Lung (tissue), 12 donors: ENCODE data around the gene MKRN2OS. TPM values are rescaled to one million over a fixed set of nuclear protein-coding genes. Genes with fewer than 3 reads are reported as not detected.

Experiments
- ATAC-seq: fragments of 200-7000 bp; cut with Tn5 transposase; one replicate; pipeline ENCODE4 v1.9.1; 2020; ENCODE audit warnings: moderate number of reproducible peaks; ENCODE audit not compliant: insufficient read depth, low FRiP score
- DNase-seq, 3 donors: peaks; one replicate each; pipeline ENCODE4 v3.0.0-alpha.2; 2013 to 2017
- H3K27ac ChIP-seq, 2 donors: one replicate each; pipeline ENCODE4 v1.5.1; 2013; ENCODE audit warnings: mild to moderate bottlenecking in 2 of 2, moderate library complexity in 2 of 2, control low read depth in 1 of 2, inconsistent platforms in 1 of 2, low read depth in 1 of 2, low read length in 1 of 2
- H3K27me3 ChIP-seq, 3 donors: one replicate each; pipeline ENCODE4 v1.5.1; 2013; ENCODE audit warnings: low read length in 2 of 3; ENCODE audit not compliant: control insufficient read depth in 3 of 3, insufficient read depth in 3 of 3
- H3K36me3 ChIP-seq, 4 donors: one replicate each; pipeline ENCODE4 v1.5.1; 2013; ENCODE audit warnings: low read length in 4 of 4, mild to moderate bottlenecking in 1 of 4, moderate library complexity in 1 of 4; ENCODE audit not compliant: control insufficient read depth in 4 of 4, insufficient read depth in 4 of 4
- H3K4me1 ChIP-seq, 5 donors: one replicate each; pipeline ENCODE4 v1.5.1; 2013; ENCODE audit warnings: low read length in 5 of 5, mild to moderate bottlenecking in 2 of 5, moderate library complexity in 1 of 5; ENCODE audit not compliant: control insufficient read depth in 5 of 5, insufficient read depth in 5 of 5
- H3K4me3 ChIP-seq: one replicate; pipeline ENCODE4 v1.5.1; 2013; ENCODE audit warnings: mild to moderate bottlenecking, control low read depth, moderate library complexity
- H3K9ac ChIP-seq, 2 donors: one replicate each; pipeline ENCODE4 v1.5.1; 2013; ENCODE audit warnings: low read length in 2 of 2, control low read depth in 1 of 2; ENCODE audit not compliant: insufficient read depth in 1 of 2
- H3K9me3 ChIP-seq, 4 donors: one replicate each; pipeline ENCODE4 v1.5.1; 2013; ENCODE audit warnings: low read length in 3 of 4, mild to moderate bottlenecking in 1 of 4, moderate library complexity in 1 of 4; ENCODE audit not compliant: control insufficient read depth in 4 of 4, insufficient read depth in 3 of 4
- CTCF ChIP-seq: IDR thresholded peaks from 2 replicates; pipeline ENCODE4 v1.5.1; 2012; ENCODE audit warnings: mild to moderate bottlenecking; ENCODE audit errors: control extremely low read depth, extremely low read depth
- WGBS, 2 donors: extraction: QIAGEN DNeasy Blood & Tissue Kit; methylation state at CpG; one replicate each; pipeline ENCODE4 v1.1.7; 2013; 5-methylcytosine and 5-hydroxymethylcytosine counted together
- polyA plus RNA-seq, 2 donors: library from polyadenylated mRNA; stranded (reverse); fragments of 200-250 nt; gene quantifications; one replicate each; pipeline ENCODE4 v1.2.1, GENCODE V29; 2013
- total RNA-seq, 2 donors: library from RNA; depleted of rRNA in 1 of 2; stranded (reverse); fragments of >200 nt in 1 of 2; gene quantifications; one replicate each; pipeline ENCODE4 v1.2.1, GENCODE V29; 2014 to 2021
- donor health status: control.
- donor health status: control.
- donor health status: Bipolar disorder and iron deficiency.
- donor health status: healthy.
- donor health status: DM: yes; HTN: yes; CAD: no.

MKRN2OS gene
- total and polyA plus RNA-seq, 4 donors, result 0.62 to 1.3 (median 1.1) TPM; not detected in 1

- Histone ChIP-seq H3K4me1 (peaks cover 0 to 20% (median 9%) of the 10 kb centered on the region in 5 donors), H3K9me3 (no peaks in the 10 kb centered on the region), H3K36me3 (peaks cover 0 to 3% (median 0%) of the 10 kb centered on the region in 4 donors), H3K27me3 (no peaks in the 10 kb centered on the region), H3K27ac (peak overlapping the region in 1 of 2 donors; percentile 88), H3K9ac (no peak overlapping the region), H3K4me3 (no peak overlapping the region)
- ATAC-seq (no peak), DNase-seq (no peak)
- WGBS, 2 donors, result 89 to 95% methylated on average over 5 of the region's 5 CpGs
- no peak for TF ChIP-seq CTCF
Measured at GRCh38 chr3:12513694-12514446, 31.4 kb downstream of the MKRN2OS start.

GRCh38 chr3:12512534-12513118 is 32.7 kb downstream of the MKRN2OS start:
- H3K4me1 ChIP-seq, result peaks cover 0 to 24% (median 2%) of the 10 kb centered on the region in 5 donors
- no peak for ATAC-seq
- no peak overlapping the region for H3K4me3 ChIP-seq
- H3K9ac ChIP-seq, result no peak overlapping the region
- DNase-seq, result no peak
- H3K27ac ChIP-seq, result no peak overlapping the region
- H3K9me3 ChIP-seq, result no peaks in the 10 kb centered on the region
- TF ChIP-seq CTCF, result no peak
- peaks cover 0 to 4% (median 2%) of the 10 kb centered on the region in 4 donors for H3K36me3 ChIP-seq
- WGBS, 2 donors, result 96 to 97% methylated on average over 4 of the region's 4 CpGs
- H3K27me3 ChIP-seq, result no peaks in the 10 kb centered on the region

- DNase-seq (no peak), ATAC-seq (no peak)
- Histone ChIP-seq H3K4me3 (no peak overlapping the region), H3K4me1 (peaks cover 0 to 27% (median 0%) of the 10 kb centered on the region in 5 donors), H3K36me3 (peaks cover 0 to 6% (median 3%) of the 10 kb centered on the region in 4 donors), H3K27ac (no peak overlapping the region), H3K9ac (no peak overlapping the region), H3K27me3 (no peaks in the 10 kb centered on the region), H3K9me3 (no peaks in the 10 kb centered on the region)
- 83 to 87% methylated on average over 3 of the region's 3 CpGs for WGBS, 2 donors
- TF ChIP-seq CTCF, result no peak
Measured at GRCh38 chr3:12509466-12509865, 35.8 kb downstream of the MKRN2OS start.
